ENCODE data around the gene NAA20. TPM values are rescaled to one million over a fixed set of nuclear protein-coding genes. Genes with fewer than 3 reads are reported as not detected.

Gene NAA20
- polyA plus RNA-seq, 3 donors: 39.4 to 103 (median 94.0) TPM

DNA sequence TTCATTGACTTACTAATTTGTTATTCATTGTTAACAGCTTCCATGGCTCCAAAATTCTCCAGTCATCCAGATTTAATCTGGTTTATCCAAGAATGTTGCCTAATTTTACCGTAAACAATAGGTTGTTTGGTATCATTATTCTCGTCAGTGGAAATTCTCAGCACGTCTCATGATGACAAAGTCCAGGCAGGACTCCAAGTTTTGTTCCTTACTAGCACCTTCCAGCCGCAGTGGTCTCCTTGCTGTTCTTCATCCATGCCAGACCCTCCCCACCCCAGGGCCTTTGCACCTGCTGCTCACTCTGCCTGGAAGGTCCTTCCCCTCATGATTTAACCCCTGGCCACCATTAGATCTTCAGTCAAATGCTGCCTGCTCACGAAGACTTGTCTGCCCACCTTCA, 48.1 kb upstream of the NAA20 start:
- Histone ChIP-seq H3K4me3 (replicated peaks in 1 of 3; ENCODE audit: low read depth in 2 of 3, low read length in 3 of 3) (no peak overlapping the region), H3K9me3 (replicated peaks in 1 of 2; ENCODE audit: control insufficient read depth in 1 of 2, insufficient read depth in 1 of 2, low read length in 2 of 2) (no peaks in the 10 kb centered on the region), H3K4me2 (replicated peaks; ENCODE audit: extremely low read depth, low read length, poor library complexity, severe bottlenecking) (no peak overlapping the region), H3K27me3 (ENCODE audit: control insufficient read depth in 2 of 2, insufficient read depth in 2 of 2, low read length in 2 of 2) (no peaks in the 10 kb centered on the region), H3K9ac (ENCODE audit: insufficient read depth, low read length, poor library complexity, severe bottlenecking) (no peak overlapping the region), H2AFZ (ENCODE audit: insufficient read depth, low read depth, low read length, poor library complexity, severe bottlenecking) (no peak overlapping the region), H3K4me1 (ENCODE audit: control insufficient read depth in 1 of 2, insufficient read depth in 2 of 2, low read length in 2 of 2) (peaks cover 44 to 47% of the 10 kb centered on the region in 2 donors), H4K20me1 (ENCODE audit: insufficient read depth, low read length) (peaks cover 12% of the 10 kb centered on the region), H3K79me2 (ENCODE audit: insufficient read depth, low read length) (peaks cover 4% of the 10 kb centered on the region), H3K27ac (ENCODE audit: low read depth in 1 of 2, low read length in 2 of 2) (no peak overlapping the region), H3K36me3 (replicated peaks in 1 of 2; ENCODE audit: control insufficient read depth in 1 of 2, insufficient read depth in 2 of 2, low read length in 2 of 2) (peaks cover 61 to 71% of the 10 kb centered on the region in 2 donors)
- Mint-ChIP-seq H3K36me3 (peaks cover 76 to 80% of the 10 kb centered on the region in 2 donors), H3K4me3 (no peak overlapping the region), H3K4me1 (peaks cover 49% of the 10 kb centered on the region), H3K27ac (peak overlapping the region in 4 of 7 donors; percentile 0 to 50 (median 10)), H3K27me3 (ENCODE audit: low read depth in 3 of 3) (peaks cover 0 to 1% (median 0%) of the 10 kb centered on the region in 3 donors), H3K9me3 (no peaks in the 10 kb centered on the region)
- intact Hi-C loops (cut with micrococcal nuclease): no loop called here
- DNase-seq: no peak
- 97% methylated on average over 4 of the region's 5 CpGs for WGBS (ENCODE audit: insufficient coverage)
- no peak for TF ChIP-seq CTCF (IDR thresholded peaks at IDR 0.05)

GRCh38 chr20:19969507-19970255, 47.5 kb upstream of the NAA20 start:
- no peaks in the 10 kb centered on the region for H3K27me3 ChIP-seq (ENCODE audit: control insufficient read depth in 2 of 2, insufficient read depth in 2 of 2, low read length in 2 of 2)
- Mint-ChIP-seq H3K27ac (peak overlapping the region in 4 of 7 donors; percentile 0 to 86 (median 38)), H3K4me3 (no peak overlapping the region), H3K27me3 (ENCODE audit: low read depth in 3 of 3) (peaks cover 0 to 1% (median 1%) of the 10 kb centered on the region in 3 donors), H3K4me1 (peaks cover 49% of the 10 kb centered on the region), H3K36me3 (peaks cover 71 to 74% of the 10 kb centered on the region in 2 donors), H3K9me3 (no peaks in the 10 kb centered on the region)
- peaks cover 9% of the 10 kb centered on the region for H4K20me1 ChIP-seq (ENCODE audit: insufficient read depth, low read length)
- peaks cover 55 to 65% of the 10 kb centered on the region in 2 donors for H3K36me3 ChIP-seq (replicated peaks in 1 of 2; ENCODE audit: control insufficient read depth in 1 of 2, insufficient read depth in 2 of 2, low read length in 2 of 2)
- WGBS (ENCODE audit: insufficient coverage): 100% methylated on average over 1 of the region's 5 CpGs
- no peak for DNase-seq
- H3K27ac ChIP-seq (ENCODE audit: low read depth in 1 of 2, low read length in 2 of 2): no peak overlapping the region
- peaks cover 4% of the 10 kb centered on the region for H3K79me2 ChIP-seq (ENCODE audit: insufficient read depth, low read length)
- no peaks in the 10 kb centered on the region for H3K9me3 ChIP-seq (replicated peaks in 1 of 2; ENCODE audit: control insufficient read depth in 1 of 2, insufficient read depth in 1 of 2, low read length in 2 of 2)
- H3K4me2 ChIP-seq (replicated peaks; ENCODE audit: extremely low read depth, low read length, poor library complexity, severe bottlenecking): no peak overlapping the region
- TF ChIP-seq CTCF (IDR thresholded peaks at IDR 0.05): no peak
- H2AFZ ChIP-seq (ENCODE audit: insufficient read depth, low read depth, low read length, poor library complexity, severe bottlenecking): no peak overlapping the region
- peaks cover 44 to 47% of the 10 kb centered on the region in 2 donors for H3K4me1 ChIP-seq (ENCODE audit: control insufficient read depth in 1 of 2, insufficient read depth in 2 of 2, low read length in 2 of 2)
- intact Hi-C loops (cut with micrococcal nuclease): no loop called here
- H3K9ac ChIP-seq (ENCODE audit: insufficient read depth, low read length, poor library complexity, severe bottlenecking): no peak overlapping the region
- no peak overlapping the region for H3K4me3 ChIP-seq (replicated peaks in 1 of 3; ENCODE audit: low read depth in 2 of 3, low read length in 3 of 3)
